ENCODE data around the gene NPC1L1.

Gene NPC1L1

DNA sequence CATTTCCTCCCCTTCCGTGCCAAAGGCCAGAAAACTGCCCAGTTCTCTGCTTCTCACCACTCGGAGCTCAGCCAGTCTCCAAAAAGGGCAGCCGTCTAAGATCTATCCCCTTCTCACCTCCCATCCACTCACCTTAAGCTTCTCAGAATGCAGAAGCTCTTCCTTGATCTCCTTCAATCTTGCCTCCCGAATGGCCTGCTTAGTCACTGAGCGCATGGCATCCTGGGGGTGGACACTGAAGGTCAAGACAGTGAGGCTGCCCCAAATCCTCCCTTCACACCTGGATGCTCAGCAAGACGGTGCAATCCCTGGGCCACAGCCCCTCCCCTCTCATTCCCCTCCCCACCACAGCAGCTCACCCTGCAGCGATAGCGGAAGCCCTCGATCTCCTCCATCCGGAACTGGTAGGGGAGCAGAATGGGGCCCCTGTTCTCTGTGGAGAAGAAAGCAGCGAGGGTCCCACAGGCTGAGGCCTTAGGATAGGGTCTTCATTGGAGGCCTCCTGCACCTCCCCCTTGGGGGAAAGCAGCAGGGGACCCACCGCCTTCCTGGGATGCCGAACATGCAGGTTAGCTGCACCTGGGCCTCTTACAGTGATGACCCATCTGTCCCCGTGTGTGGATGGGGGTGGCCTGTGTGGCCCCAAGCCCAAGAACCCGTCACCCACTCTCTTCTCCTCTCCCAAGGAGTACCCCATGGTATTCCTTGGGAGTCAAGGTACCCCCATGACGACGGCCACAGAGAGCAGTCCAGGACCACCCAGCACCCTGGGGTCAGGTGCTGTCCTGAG is 27.8 kb upstream of the NPC1L1 start:
- peaks cover 9% of the 10 kb centered on the region for H3K79me2 ChIP-seq (ENCODE audit: control insufficient read depth, insufficient read depth, low read length, poor library complexity)
- peaks cover 80 to 86% of the 10 kb centered on the region in 2 experiments for H3K36me3 ChIP-seq (ENCODE audit: control insufficient read depth in 1 of 2, insufficient read depth in 2 of 2, low read length in 2 of 2)
- no peaks in the 10 kb centered on the region for H3K27me3 ChIP-seq (ENCODE audit: insufficient read depth, low read length)
- no CpG with 5 or more reads among the region's 17 CpGs for WGBS (ENCODE audit: extremely low coverage, insufficient coverage, insufficient read length)
- no peak overlapping the region for H3K14ac ChIP-seq (ENCODE audit: low read length)
- no peak overlapping the region for H4K91ac ChIP-seq (ENCODE audit: low read depth, low read length)
- no peak overlapping the region for H3K18ac ChIP-seq (ENCODE audit: low read length)
- no peak overlapping the region for H3K23ac ChIP-seq (ENCODE audit: low read length)
- H2AFZ ChIP-seq (ENCODE audit: insufficient read depth, low read length, poor library complexity), result no peak overlapping the region
- no peak for DNase-seq
- H3K4me3 ChIP-seq (ENCODE audit: low read depth, low read length), result no peak overlapping the region
- H3K27ac ChIP-seq (ENCODE audit: low read depth, low read length), result no peak overlapping the region
- no peaks in the 10 kb centered on the region for H3K9me3 ChIP-seq (ENCODE audit: insufficient read depth, low read depth, low read length)
- H3K9ac ChIP-seq (ENCODE audit: low read length), result no peak overlapping the region
- H2AK5ac ChIP-seq (ENCODE audit: low read length), result no peak overlapping the region
- H2BK12ac ChIP-seq (ENCODE audit: low read length), result no peak overlapping the region
- H3K4me2 ChIP-seq (ENCODE audit: low read length), result no peak overlapping the region
- no peak overlapping the region for H4K8ac ChIP-seq (ENCODE audit: low read depth, low read length)
- H2BK120ac ChIP-seq (ENCODE audit: insufficient read depth, low read length, poor library complexity), result no peak overlapping the region
- no peak overlapping the region for H2BK5ac ChIP-seq (ENCODE audit: low read depth, low read length, poor library complexity)
- no peak overlapping the region for H4K12ac ChIP-seq (ENCODE audit: low read depth, low read length)
- H3K4ac ChIP-seq (ENCODE audit: low read depth, low read length), result no peak overlapping the region
- peaks cover 3 to 5% of the 10 kb centered on the region in 2 experiments for H3K4me1 ChIP-seq (ENCODE audit: control insufficient read depth in 1 of 2, insufficient read depth in 2 of 2, low read length in 2 of 2)
- peaks cover 5% of the 10 kb centered on the region for H3K79me1 ChIP-seq (ENCODE audit: low read length)

DNA sequence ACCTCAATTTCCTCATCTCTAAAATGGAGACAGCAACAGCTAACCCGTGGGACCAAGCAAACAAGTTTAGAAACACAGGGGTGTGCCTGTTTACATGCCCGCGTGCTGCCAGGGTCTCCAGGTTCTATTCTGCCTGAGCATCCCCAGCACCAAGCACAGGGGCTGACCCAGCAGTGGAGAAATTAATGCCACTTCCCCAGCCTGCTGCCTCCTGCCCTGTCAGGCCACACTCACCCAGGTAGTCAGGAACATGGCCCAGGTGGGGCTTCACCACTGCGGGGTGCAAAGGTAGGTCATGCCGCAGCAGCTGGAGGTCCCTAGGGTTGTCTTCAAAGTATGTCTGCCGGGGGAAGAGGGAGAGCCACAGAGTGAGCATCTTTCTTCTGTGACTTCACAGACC is 26.8 kb upstream of the NPC1L1 start:
- no peak overlapping the region for H3K18ac ChIP-seq (ENCODE audit: low read length)
- no CpG with 5 or more reads among the region's 6 CpGs for WGBS (ENCODE audit: extremely low coverage, insufficient coverage, insufficient read length)

DNA sequence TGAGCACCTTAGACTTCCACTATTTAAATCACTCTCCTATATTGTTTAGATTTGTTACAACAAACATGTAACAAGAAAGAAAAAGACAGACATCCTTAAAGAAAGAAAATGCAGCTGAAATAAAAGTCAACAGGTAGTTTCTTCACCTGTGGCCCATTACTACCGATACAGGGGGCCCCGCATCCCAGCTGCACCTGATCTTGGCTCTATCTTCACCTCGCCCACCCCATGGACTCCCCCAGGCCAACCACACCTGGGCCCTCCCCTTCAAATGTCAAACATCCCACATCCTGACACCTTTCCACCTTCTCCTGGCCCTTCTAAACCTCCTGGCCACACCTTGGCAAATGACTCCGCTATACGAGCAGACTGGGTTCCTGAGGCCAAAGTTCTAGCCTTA is 25.6 kb upstream of the NPC1L1 start:
- H3K4ac ChIP-seq (ENCODE audit: low read depth, low read length), result no peak overlapping the region
- no peaks in the 10 kb centered on the region for H3K79me1 ChIP-seq (ENCODE audit: low read length)
- no peak for DNase-seq
- no peak overlapping the region for H2AFZ ChIP-seq (ENCODE audit: insufficient read depth, low read length, poor library complexity)
- no peak overlapping the region for H4K8ac ChIP-seq (ENCODE audit: low read depth, low read length)
- H3K79me2 ChIP-seq (ENCODE audit: control insufficient read depth, insufficient read depth, low read length, poor library complexity), result no peaks in the 10 kb centered on the region
- H3K4me1 ChIP-seq (ENCODE audit: control insufficient read depth in 1 of 2, insufficient read depth in 2 of 2, low read length in 2 of 2), result no peaks in the 10 kb centered on the region
- H2AK5ac ChIP-seq (ENCODE audit: low read length), result no peak overlapping the region
- H3K36me3 ChIP-seq (ENCODE audit: control insufficient read depth in 1 of 2, insufficient read depth in 2 of 2, low read length in 2 of 2), result peaks cover 74 to 80% of the 10 kb centered on the region in 2 experiments
- no peak overlapping the region for H3K14ac ChIP-seq (ENCODE audit: low read length)
- no peak overlapping the region for H3K23ac ChIP-seq (ENCODE audit: low read length)
- H4K12ac ChIP-seq (ENCODE audit: low read depth, low read length), result no peak overlapping the region
- H4K91ac ChIP-seq (ENCODE audit: low read depth, low read length), result no peak overlapping the region
- H3K18ac ChIP-seq (ENCODE audit: low read length), result no peak overlapping the region
- no peak overlapping the region for H3K4me2 ChIP-seq (ENCODE audit: low read length)
- H3K9me3 ChIP-seq (ENCODE audit: insufficient read depth, low read depth, low read length), result no peaks in the 10 kb centered on the region
- no peak overlapping the region for H2BK12ac ChIP-seq (ENCODE audit: low read length)
- no peak overlapping the region for H2BK5ac ChIP-seq (ENCODE audit: low read depth, low read length, poor library complexity)
- no peaks in the 10 kb centered on the region for H3K27me3 ChIP-seq (ENCODE audit: insufficient read depth, low read length)
- H3K9ac ChIP-seq (ENCODE audit: low read length), result no peak overlapping the region
- H3K27ac ChIP-seq (ENCODE audit: low read depth, low read length), result no peak overlapping the region
- no peak overlapping the region for H3K4me3 ChIP-seq (ENCODE audit: low read depth, low read length)
- WGBS (ENCODE audit: extremely low coverage, insufficient coverage, insufficient read length), result no CpG with 5 or more reads among the region's 5 CpGs
- no peak overlapping the region for H2BK120ac ChIP-seq (ENCODE audit: insufficient read depth, low read length, poor library complexity)

More for the DNA sequence above, 26.8 kb upstream of the NPC1L1 start:
- H3K14ac ChIP-seq (ENCODE audit: low read length), result no peak overlapping the region
- no peak overlapping the region for H2BK5ac ChIP-seq (ENCODE audit: low read depth, low read length, poor library complexity)
- H3K36me3 ChIP-seq (ENCODE audit: control insufficient read depth in 1 of 2, insufficient read depth in 2 of 2, low read length in 2 of 2), result peaks cover 84 to 91% of the 10 kb centered on the region in 2 experiments
- H3K4me1 ChIP-seq (ENCODE audit: control insufficient read depth in 1 of 2, insufficient read depth in 2 of 2, low read length in 2 of 2), result peaks cover 2 to 4% of the 10 kb centered on the region in 2 experiments
- H3K4me2 ChIP-seq (ENCODE audit: low read length), result no peak overlapping the region
- H3K4me3 ChIP-seq (ENCODE audit: low read depth, low read length), result no peak overlapping the region
- no peak overlapping the region for H2BK12ac ChIP-seq (ENCODE audit: low read length)
- no peak overlapping the region for H4K12ac ChIP-seq (ENCODE audit: low read depth, low read length)
- no peaks in the 10 kb centered on the region for H3K27me3 ChIP-seq (ENCODE audit: insufficient read depth, low read length)
- H4K91ac ChIP-seq (ENCODE audit: low read depth, low read length), result no peak overlapping the region
- DNase-seq, result no peak
- H3K4ac ChIP-seq (ENCODE audit: low read depth, low read length), result no peak overlapping the region
- no peak overlapping the region for H3K23ac ChIP-seq (ENCODE audit: low read length)
- H3K9me3 ChIP-seq (ENCODE audit: insufficient read depth, low read depth, low read length), result no peaks in the 10 kb centered on the region
- no peak overlapping the region for H4K8ac ChIP-seq (ENCODE audit: low read depth, low read length)
- H3K79me2 ChIP-seq (ENCODE audit: control insufficient read depth, insufficient read depth, low read length, poor library complexity), result peaks cover 2% of the 10 kb centered on the region
- no peaks in the 10 kb centered on the region for H3K79me1 ChIP-seq (ENCODE audit: low read length)
- H2BK120ac ChIP-seq (ENCODE audit: insufficient read depth, low read length, poor library complexity), result no peak overlapping the region
- no peak overlapping the region for H2AK5ac ChIP-seq (ENCODE audit: low read length)
- no peak overlapping the region for H2AFZ ChIP-seq (ENCODE audit: insufficient read depth, low read length, poor library complexity)
- no peak overlapping the region for H3K9ac ChIP-seq (ENCODE audit: low read length)
- no peak overlapping the region for H3K27ac ChIP-seq (ENCODE audit: low read depth, low read length)

DNA sequence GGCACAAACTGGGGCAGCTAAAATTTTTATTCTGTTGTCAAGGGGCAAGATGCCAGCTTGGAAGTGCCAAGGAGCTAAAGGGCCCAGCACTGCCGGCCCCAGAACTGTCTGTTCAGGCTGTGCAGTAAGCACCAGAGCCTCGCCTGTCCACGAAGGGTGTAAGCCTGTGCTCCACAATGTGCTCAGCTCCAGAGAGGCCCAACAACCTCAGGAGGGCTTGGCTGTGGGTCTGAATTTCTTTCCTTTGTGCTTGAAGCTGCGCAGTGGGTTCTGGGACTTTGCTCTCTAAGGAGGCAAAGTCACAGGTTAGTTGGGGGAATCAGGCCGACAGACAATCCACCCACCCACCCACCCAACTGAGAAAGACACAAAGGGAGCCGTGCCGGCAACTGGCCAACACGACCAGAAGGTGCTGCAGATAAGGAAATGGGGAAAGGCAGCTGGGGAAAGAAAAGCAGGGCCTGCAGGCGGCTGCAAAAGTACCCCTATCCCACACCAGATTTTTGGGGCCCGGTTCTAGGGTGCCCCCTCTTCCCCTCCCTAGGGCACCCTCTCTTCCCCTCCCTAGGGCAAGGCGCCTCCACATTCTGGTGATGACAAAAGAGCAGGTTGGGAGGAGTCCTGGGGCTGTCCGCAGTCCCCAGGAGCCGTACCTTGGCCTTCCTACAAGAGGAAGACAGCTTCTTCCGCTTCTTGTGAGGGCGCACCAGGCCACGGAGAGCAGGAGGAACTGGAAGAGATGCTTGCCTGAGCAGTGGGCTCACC is 24.8 kb upstream of the NPC1L1 start:
- Histone ChIP-seq H2BK5ac (ENCODE audit: low read depth, low read length, poor library complexity) (no peak overlapping the region), H3K4ac (ENCODE audit: low read depth, low read length) (no peak overlapping the region), H3K4me1 (ENCODE audit: control insufficient read depth in 1 of 2, insufficient read depth in 2 of 2, low read length in 2 of 2) (no peaks in the 10 kb centered on the region), H4K8ac (ENCODE audit: low read depth, low read length) (no peak overlapping the region), H4K12ac (ENCODE audit: low read depth, low read length) (no peak overlapping the region), H2AK5ac (ENCODE audit: low read length) (no peak overlapping the region), H2AFZ (ENCODE audit: insufficient read depth, low read length, poor library complexity) (no peak overlapping the region), H3K18ac (ENCODE audit: low read length) (no peak overlapping the region), H2BK120ac (ENCODE audit: insufficient read depth, low read length, poor library complexity) (no peak overlapping the region), H3K79me2 (ENCODE audit: control insufficient read depth, insufficient read depth, low read length, poor library complexity) (no peaks in the 10 kb centered on the region), H3K4me3 (ENCODE audit: low read depth, low read length) (no peak overlapping the region), H3K23ac (ENCODE audit: low read length) (no peak overlapping the region), H3K27me3 (ENCODE audit: insufficient read depth, low read length) (no peaks in the 10 kb centered on the region), H3K9ac (ENCODE audit: low read length) (no peak overlapping the region), H2BK12ac (ENCODE audit: low read length) (no peak overlapping the region), H3K9me3 (ENCODE audit: insufficient read depth, low read depth, low read length) (no peaks in the 10 kb centered on the region), H3K14ac (ENCODE audit: low read length) (no peak overlapping the region), H3K36me3 (ENCODE audit: control insufficient read depth in 1 of 2, insufficient read depth in 2 of 2, low read length in 2 of 2) (peaks cover 69 to 73% of the 10 kb centered on the region in 2 experiments), H4K91ac (ENCODE audit: low read depth, low read length) (no peak overlapping the region), H3K27ac (ENCODE audit: low read depth, low read length) (no peak overlapping the region), H3K79me1 (ENCODE audit: low read length) (no peaks in the 10 kb centered on the region), H3K4me2 (ENCODE audit: low read length) (no peak overlapping the region)
- DNase-seq, result no peak
- WGBS (ENCODE audit: extremely low coverage, insufficient coverage, insufficient read length), result no CpG with 5 or more reads among the region's 16 CpGs

Data from trophoblast cell (in vitro differentiated cells and primary cell).